HG03196 (cell line): Measurements from ENCODE around the gene DNAH10.

Experiments
- ATAC-seq: cut with Tn5 transposase; IDR thresholded peaks from one replicate; pipeline ENCODE4 v1.9.1; 2021; ENCODE audit not compliant: unreplicated experiment

The DNAH10 gene

GRCh38 chr12:123962513-123962912 lies 200.4 kb downstream of the DNAH10 start:
- ATAC-seq: no peak

GRCh38 chr12:123963821-123964220 lies 201.7 kb downstream of the DNAH10 start:
- no peak for ATAC-seq

GRCh38 chr12:123965382-123965781 lies 203.3 kb downstream of the DNAH10 start:
- ATAC-seq: no peak

GRCh38 chr12:123966596-123966995 lies 204.5 kb downstream of the DNAH10 start:
- ATAC-seq: no peak

- no peak for ATAC-seq
These were observed 205.1 kb downstream of the DNAH10 start for GRCh38 chr12:123967121-123967586.

GRCh38 chr12:123971449-123971769 lies 209.3 kb downstream of the DNAH10 start:
- ATAC-seq: no peak

GRCh38 chr12:123971770-123972456 lies 209.8 kb downstream of the DNAH10 start:
- peak; percentile 15 for ATAC-seq

GRCh38 chr12:123972457-123973401 lies 210.6 kb downstream of the DNAH10 start, which contains the start of the genes CCDC92 and ZNF664:
TSS of gene CCDC92 (minus strand) at chr12:123972831. CDS start at chr12:123944305, 28,526 bp downstream.
TSS of gene ZNF664 (plus strand) at chr12:123973215. CDS start at chr12:124012145, 38,930 bp downstream.
- peak; percentile 76 for ATAC-seq

GRCh38 chr12:123973552-123974341 lies 211.6 kb downstream of the DNAH10 start:
- ATAC-seq: peak; percentile 12

- ATAC-seq: no peak
These were observed 214.2 kb downstream of the DNAH10 start for GRCh38 chr12:123976227-123976826.

- ATAC-seq: no peak
These were observed 217.5 kb downstream of the DNAH10 start for GRCh38 chr12:123979566-123979965.

GRCh38 chr12:123982269-123982668 lies 220.2 kb downstream of the DNAH10 start:
- ATAC-seq: no peak

- ATAC-seq: no peak
These were observed 221.9 kb downstream of the DNAH10 start for GRCh38 chr12:123983822-123984485.

GRCh38 chr12:123984903-123985302 lies 222.8 kb downstream of the DNAH10 start:
- no peak for ATAC-seq
